Endothelial cell of umbilical vein (primary cell): ENCODE results near the gene MINDY3.

ENCODE experiments used
- CTCF ChIP-seq, 2 donors: IDR thresholded peaks; 1 replicate in 1 of 2; 2 replicates in 1 of 2; pipeline ENCODE4 v1.5.1; 2011; ENCODE audit warnings: low read length in 2 of 2, mild to moderate bottlenecking in 2 of 2, moderate library complexity in 2 of 2, control low read depth in 1 of 2, inconsistent platforms in 1 of 2, low read depth in 1 of 2; ENCODE audit not compliant: insufficient read depth in 1 of 2; ENCODE audit errors: extremely low read depth in 1 of 2
- EZH2 ChIP-seq: IDR thresholded peaks from 2 replicates; pipeline ENCODE4 v1.6.1; 2012; ENCODE audit warnings: borderline replicate concordance, low read depth, mild to moderate bottlenecking, moderate library complexity, low read length, inconsistent platforms; ENCODE audit not compliant: severe bottlenecking
- GATA2 ChIP-seq: IDR thresholded peaks from 2 replicates; pipeline ENCODE4 v1.7.0; 2011; ENCODE audit warnings: low read depth, mild to moderate bottlenecking, moderate library complexity, mixed read lengths, low read length; ENCODE audit not compliant: insufficient read length, insufficient read depth
- JUN ChIP-seq: IDR thresholded peaks from 2 replicates; pipeline ENCODE4 v1.6.1; 2011; ENCODE audit warnings: borderline replicate concordance, low read depth; ENCODE audit not compliant: insufficient read length, insufficient read depth
- MAX ChIP-seq: IDR thresholded peaks from 2 replicates; pipeline ENCODE4 v1.6.1; 2011; ENCODE audit not compliant: insufficient read depth, insufficient read length
- MYC ChIP-seq: IDR thresholded peaks from one replicate; pipeline ENCODE4 v1.6.1; 2011; ENCODE audit warnings: mild to moderate bottlenecking, low read depth, low read length
- POLR2A ChIP-seq: IDR thresholded peaks from 2 replicates; pipeline ENCODE4 v1.6.1; 2012; ENCODE audit warnings: low read depth, mild to moderate bottlenecking, control low read depth, low read length
- POLR2AphosphoS5 ChIP-seq: IDR thresholded peaks from 2 replicates; pipeline ENCODE4 v1.6.1; 2012; ENCODE audit warnings: low read depth, mild to moderate bottlenecking, control low read depth, low read length, moderate library complexity; ENCODE audit not compliant: insufficient read depth

GRCh38 chr10:15849316-15849715, 11.0 kb downstream of the MINDY3 start:
- TF ChIP-seq POLR2A, result no peak
- TF ChIP-seq CTCF (IDR thresholded peaks at IDR 0.05; ENCODE audit: extremely low read depth in 1 of 2, insufficient read depth in 1 of 2, low read depth in 1 of 2, low read length in 2 of 2), result no peak
- TF ChIP-seq POLR2AphosphoS5, result no peak
- TF ChIP-seq MYC, result no peak
- TF ChIP-seq EZH2, result no peak
- TF ChIP-seq JUN, result no peak
- no peak for TF ChIP-seq GATA2
- no peak for TF ChIP-seq MAX
